NCI-H2227 (cell line): Measurements from ENCODE around the gene MAP7D3.
"Not testable (repeated sequence)": the region's sequence is repeated elsewhere in the genome, so short reads cannot be mapped to it uniquely, and the experiment has no call there.

Source experiments
- DNase-seq: peaks from one replicate; lab custom pipeline; 2025; ENCODE audit not compliant: unreplicated experiment; lab: John Stamatoyannopoulos, UW

MAP7D3 gene

GRCh38 chrX:136251041-136251991, at the start of gene MAP7D3:
MAP7D3 (minus strand) TSS chrX:136251400; CDS start chrX:136251358, 42 bp downstream.
- DNase-seq = peak; percentile 85

- not testable (repeated sequence) for DNase-seq
Measured at GRCh38 chrX:136300721-136301120, 49.5 kb upstream of the MAP7D3 start, which contains the start of gene ADGRG4. ADGRG4 (plus strand) TSS chrX:136300963; CDS start chrX:136308778, 7,815 bp downstream.

- no peak for DNase-seq
Measured at GRCh38 chrX:136295380-136295779, 44.2 kb upstream of the MAP7D3 start.

- DNase-seq = no peak
Measured at GRCh38 chrX:136292656-136293055, 41.5 kb upstream of the MAP7D3 start.

- no peak for DNase-seq
Measured at GRCh38 chrX:136291824-136292223, 40.6 kb upstream of the MAP7D3 start.

GRCh38 chrX:136286375-136286774, 35.2 kb upstream of the MAP7D3 start:
- not testable (repeated sequence) for DNase-seq

- no peak for DNase-seq
Measured at GRCh38 chrX:136275553-136275952, 24.4 kb upstream of the MAP7D3 start.

GRCh38 chrX:136273986-136274385, 22.8 kb upstream of the MAP7D3 start:
- DNase-seq = no peak

- DNase-seq = no peak
Measured at GRCh38 chrX:136272325-136272724, 21.1 kb upstream of the MAP7D3 start.

GRCh38 chrX:136271300-136271699, 20.1 kb upstream of the MAP7D3 start:
- no peak for DNase-seq

GRCh38 chrX:136269921-136270320, 18.7 kb upstream of the MAP7D3 start:
- no peak for DNase-seq

GRCh38 chrX:136268051-136269048, 17.1 kb upstream of the MAP7D3 start:
- DNase-seq = peak; percentile 76

- DNase-seq = no peak
Measured at GRCh38 chrX:136266828-136267227, 15.6 kb upstream of the MAP7D3 start.

GRCh38 chrX:136262812-136263315, 11.7 kb upstream of the MAP7D3 start:
- DNase-seq = no peak

- DNase-seq = no peak
Measured at GRCh38 chrX:136262243-136262642, 11.0 kb upstream of the MAP7D3 start.

GRCh38 chrX:136261321-136261720, 10.1 kb upstream of the MAP7D3 start:
- DNase-seq = no peak

- DNase-seq = peak; percentile 5
Measured at GRCh38 chrX:136260776-136261175, 9.6 kb upstream of the MAP7D3 start.

GRCh38 chrX:136259543-136259942, 8.3 kb upstream of the MAP7D3 start:
- no peak for DNase-seq

- DNase-seq = no peak
Measured at GRCh38 chrX:136258951-136259350, 7.8 kb upstream of the MAP7D3 start.

GRCh38 chrX:136256026-136256425, 4.8 kb upstream of the MAP7D3 start:
- DNase-seq = no peak

GRCh38 chrX:136255541-136255940, 4.3 kb upstream of the MAP7D3 start:
- no peak for DNase-seq
